NCI-H526 (cell line): Measurements from ENCODE around the gene ACOX2.

Experiments
- DNase-seq, 2 experiments: peaks; one replicate each; lab custom pipeline; 2025; lab: John Stamatoyannopoulos, UW

Gene ACOX2

DNA sequence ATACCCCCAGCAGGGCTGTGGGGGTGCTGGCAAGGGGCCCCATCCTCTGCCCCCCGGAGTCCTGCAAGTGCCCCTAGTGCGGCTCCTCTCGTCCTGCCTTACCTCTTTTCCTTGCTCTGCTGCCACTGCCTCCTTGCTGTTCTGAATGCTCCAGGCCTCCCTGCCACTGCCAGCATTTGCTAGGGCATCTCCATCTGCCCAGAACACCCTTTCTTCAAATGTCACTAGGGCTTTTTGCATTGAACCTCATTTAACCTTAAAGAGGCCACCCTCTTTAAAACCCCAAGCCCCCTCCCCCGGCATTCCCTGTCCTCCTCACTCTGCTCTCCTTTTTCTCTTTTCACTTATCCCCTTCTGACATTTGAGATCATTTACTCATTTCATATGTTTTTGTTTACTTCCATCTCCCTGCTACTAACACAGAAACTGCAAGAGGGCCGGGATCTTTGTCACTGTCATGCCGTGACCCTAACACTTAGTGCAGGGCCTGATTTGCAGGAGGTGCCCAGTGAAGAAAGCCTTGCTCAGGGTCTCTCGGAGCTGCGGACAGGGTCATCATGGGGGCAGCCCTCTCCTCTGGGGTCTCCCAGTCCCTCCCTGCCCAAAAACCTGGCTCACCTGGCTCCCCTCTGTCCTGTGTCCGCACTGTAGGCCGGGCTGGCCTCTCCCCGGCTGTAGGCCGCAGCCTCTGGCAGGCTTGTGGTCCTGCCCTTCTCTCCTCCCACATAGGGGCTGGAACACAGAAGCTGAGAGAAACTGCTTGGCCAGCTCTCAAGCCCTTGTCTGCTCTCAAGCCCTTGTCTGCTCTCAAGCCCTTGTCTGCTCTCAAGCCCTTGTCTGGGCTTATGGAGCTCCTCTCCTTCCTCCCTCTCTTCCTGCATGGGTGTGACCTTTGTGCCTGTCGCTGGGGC is at the start of gene ACOX2:
Gene ACOX2 (minus strand): TSS at position 690 of the 911 bp plus-strand sequence. CDS start 2,084 bp downstream, outside the sequence.
- no peak for DNase-seq

DNA sequence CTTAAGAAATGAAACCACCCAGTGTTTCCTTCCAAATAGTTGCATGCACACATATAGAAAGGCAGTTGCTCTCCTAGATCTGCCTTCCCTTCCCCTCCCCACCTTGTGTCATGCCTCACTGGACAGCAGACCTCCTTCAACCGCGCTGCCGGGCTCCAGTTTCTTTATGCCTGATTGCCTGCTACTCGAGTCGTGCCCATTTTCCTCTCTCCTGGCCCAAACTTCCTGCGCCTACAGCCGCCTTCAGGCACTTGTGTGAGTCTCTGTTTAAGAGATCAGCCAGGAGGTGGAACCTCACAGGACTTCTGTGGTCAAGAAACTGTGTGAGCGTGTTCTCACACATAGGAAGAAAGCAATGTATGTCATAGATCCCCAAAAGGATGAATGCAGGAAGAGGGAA is 49.0 kb upstream of the ACOX2 start:
- peak in 1 of 2 experiments; percentile 13 for DNase-seq

DNA sequence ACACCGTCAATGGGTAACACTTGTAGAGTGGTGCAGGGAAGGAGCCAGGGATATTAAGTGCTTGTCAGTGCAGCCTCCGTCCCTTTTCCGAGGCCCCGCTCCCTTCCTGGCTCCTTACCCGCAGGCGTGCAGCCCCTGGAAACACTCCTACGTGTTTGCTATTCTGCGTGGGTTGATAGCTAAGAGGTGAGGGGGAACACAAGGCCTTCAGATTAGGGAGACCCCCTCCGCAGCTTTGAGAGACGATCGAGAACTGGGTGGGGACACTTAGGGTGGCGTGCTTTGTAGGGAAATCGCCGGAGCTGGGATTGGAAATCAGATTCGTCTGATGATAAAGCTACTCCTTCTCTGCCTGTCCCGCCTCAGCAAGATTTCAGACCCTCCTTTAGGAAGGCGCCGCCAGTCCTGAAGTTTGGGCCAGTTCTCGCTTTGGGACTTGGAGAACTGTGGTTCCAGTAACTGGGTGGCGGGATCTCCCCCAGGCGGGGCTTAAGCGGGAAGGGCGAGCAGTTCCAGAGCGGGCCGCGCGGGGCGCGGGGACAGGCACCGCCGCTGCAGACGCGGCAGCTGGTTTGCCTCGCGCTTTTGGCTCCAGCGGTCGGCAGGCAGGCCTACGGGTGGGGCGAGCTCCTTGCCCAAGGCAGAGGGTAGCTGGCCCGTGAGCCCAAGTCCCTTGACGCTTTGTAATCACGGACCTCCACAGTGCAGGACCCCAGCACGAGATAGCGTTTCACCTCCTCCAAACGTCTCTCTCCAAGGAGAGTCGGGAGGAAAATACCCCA is 48.2 kb upstream of the ACOX2 start:
- DNase-seq: peak; percentile 35 to 78

DNA sequence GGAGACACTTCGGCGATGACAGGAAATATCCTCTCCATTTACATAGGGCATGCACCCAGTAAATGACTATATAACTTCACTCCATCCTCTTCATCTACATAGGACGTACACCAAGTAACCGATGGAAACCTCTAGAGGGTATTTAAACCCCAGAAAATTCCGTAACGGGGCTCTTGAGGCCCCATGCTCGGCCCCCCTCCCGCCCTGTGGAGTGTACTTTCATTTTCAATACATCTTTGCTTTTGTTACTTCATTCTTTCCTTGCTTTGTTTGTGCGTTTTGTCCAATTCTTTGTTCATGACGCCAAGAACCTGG is 47.7 kb upstream of the ACOX2 start:
- no peak for DNase-seq

DNA sequence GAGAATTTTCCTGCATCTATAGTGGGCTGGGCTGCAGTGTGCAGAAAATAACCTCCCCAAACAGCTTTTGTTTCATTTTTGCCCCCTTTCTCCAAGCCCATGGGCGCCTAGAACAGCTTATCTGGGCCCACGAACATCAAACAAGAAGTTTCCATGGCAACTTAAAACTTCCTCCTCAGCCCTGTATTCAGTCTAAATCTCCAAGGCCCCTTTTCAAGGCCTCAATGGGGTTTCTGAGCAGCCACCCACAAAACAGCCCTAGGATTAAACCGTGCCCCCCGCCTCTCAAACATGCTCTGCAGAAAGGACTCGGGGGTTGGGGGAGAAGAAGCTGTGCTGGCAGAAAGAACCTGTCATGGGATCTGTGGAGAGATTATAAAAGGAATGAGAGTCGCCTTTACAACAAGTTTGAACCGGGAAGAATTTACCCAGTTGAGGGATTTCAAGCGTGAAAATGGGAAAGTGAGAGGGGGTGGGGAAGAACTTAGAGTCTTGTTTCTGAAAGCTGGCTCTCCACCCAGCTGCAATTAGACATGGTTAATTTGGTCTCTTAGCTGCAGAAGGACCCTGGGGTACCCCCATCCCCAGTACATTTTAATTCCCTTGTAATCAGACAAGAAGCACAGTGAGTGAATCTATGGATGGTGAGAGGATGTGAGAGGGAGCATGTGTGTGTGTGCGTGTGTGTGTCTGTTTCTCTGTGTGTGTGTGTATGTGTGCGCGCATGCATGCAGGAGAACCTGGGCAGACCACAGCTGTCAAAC is 44.5 kb upstream of the ACOX2 start:
- peak in 1 of 2 experiments; percentile 23 for DNase-seq

DNA sequence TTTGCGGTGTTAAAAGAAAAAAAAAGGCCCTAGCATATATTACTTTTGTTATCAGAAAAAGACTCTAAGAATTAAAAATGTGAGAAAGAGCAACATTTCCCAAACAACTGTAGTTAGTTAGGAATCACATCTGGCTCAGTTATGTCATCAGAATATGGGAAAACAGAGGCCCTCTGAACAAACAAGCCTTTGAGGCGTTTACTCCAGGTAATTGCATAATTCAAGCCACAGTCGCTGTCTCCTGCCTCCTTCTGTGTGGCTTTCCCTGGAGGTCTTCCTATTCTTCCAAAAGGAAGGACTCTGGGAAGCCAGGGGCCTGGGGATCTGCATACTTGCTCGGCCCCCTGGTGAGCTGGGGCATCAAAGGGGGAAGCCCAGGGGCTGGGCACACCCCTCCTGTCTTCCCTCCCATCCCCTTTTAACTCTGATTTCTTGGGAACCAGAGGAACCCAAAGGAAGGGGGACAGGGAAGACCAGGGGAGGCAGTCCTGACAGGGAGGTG is 43.9 kb upstream of the ACOX2 start:
- DNase-seq: no peak

DNA sequence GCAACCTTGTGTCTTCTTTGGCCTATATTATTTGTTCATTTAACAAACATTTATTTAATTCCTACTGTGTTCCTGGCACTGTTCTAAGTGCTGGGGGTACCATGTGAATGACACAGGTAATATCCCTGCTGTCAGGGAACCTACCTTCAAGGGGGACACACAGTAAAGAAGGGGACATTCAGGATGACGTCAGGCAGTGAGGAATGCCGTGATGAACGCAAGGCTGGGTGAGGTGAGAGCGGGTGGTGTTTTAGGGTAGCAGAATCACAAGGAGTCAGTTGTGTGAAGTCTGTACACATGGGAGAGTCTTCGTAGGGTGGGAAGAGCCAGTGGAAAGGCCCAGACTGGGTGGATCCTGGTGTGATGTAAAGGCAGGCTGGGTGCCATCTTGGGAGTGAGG is 41.9 kb upstream of the ACOX2 start:
- no peak for DNase-seq

DNA sequence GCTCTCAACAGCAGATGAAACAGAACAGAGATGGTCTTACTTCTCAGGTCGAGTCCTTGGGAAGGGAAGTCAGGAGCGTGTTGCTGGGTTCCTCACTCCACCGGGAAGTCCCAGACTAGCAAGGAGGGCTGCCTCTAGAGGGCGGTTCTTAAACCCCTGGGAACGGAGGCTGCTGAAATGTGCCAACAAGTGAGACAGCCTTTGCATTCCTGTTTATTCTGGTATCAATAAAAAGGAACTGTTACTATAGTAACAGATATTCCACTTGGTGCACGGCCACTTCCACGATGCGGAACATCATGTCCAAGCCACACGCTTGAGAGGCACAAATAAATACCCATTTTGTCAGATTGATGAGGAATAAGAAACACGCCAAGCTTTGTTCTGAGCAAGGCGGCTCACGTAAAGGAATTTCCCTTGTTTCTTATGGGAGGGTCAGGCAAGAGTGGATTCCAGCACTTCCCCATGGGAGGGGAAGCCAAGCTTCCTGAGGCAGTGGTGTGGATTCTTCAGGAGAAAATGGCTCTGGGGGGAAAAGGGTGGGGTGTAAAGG is 40.4 kb upstream of the ACOX2 start, which contains the start of gene FAM107A:
Gene FAM107A (minus strand): TSS at position 123 of the 553 bp plus-strand sequence. CDS start 7,531 bp downstream, outside the sequence.
- DNase-seq: peak in 1 of 2 experiments; percentile 4

DNA sequence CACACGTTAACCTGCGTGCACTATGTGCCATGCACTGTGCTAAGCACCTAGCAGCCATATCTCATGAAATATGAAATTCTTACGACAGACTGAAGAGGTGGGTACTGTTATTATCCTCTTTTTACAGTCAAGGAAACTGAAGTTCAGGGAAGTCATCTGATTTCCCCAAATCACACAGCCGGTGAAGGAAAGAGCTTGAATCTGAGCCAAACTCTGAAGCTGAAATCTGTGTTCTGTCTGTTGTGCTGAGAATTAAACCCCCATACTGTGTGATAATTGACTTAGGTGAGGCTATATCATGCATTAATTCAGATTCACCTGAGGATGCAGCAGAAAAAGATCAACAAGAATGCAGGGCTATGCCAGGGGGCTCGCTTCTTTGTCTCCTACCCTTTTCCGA is 39.7 kb upstream of the ACOX2 start:
- no peak for DNase-seq

DNA sequence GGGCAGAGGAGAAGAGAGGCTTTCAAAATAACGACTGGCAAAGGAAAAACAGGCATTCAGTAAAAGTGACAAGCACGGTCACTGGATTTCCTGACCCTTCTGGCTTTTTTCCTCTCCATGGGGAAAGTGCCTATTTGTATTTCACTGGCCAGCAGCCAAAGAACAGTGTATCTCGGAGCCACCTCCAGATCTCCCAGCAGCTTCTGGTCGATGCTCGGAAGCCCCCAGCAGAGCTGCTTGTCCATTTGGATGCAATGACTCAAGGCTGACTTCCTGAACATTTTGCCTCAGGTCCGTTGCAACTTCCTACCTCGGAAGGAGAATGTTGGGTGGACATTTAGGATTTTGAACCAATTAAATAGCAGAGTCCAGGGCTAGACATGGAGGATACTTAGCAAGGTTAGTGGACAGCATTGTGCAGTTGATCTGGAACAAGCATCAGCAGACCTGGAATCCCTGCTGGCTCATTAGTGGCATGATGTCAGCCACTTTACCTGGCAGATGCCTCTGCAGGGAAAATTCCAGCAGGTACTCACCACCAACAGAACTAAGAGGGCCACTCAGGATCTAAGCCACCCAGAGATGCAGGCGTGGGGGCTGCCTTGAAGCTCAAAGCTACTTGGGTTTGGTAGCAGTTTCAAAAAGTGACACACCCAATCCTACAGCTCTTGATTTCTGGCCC is 39.1 kb upstream of the ACOX2 start:
- DNase-seq: no peak

DNA sequence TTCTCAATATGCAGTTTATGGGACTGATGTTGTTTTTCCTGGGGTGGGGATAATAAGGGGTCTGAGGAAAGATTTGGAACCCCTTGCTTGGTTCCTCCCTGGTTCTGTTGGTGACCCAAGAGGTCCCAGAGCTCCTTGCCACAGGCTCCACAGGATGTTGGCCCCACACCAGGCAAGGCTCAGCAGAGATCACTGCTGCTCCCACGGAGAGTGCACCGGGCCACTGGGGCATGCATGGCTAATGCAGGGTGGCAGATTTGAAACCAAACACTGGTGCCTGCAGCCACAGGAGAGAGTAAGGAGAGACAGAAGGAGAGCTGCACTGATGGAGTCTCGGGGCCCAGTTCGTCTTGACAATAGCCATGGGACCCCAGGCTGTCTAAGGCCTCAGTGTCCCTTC is 37.7 kb upstream of the ACOX2 start:
- no peak for DNase-seq

DNA sequence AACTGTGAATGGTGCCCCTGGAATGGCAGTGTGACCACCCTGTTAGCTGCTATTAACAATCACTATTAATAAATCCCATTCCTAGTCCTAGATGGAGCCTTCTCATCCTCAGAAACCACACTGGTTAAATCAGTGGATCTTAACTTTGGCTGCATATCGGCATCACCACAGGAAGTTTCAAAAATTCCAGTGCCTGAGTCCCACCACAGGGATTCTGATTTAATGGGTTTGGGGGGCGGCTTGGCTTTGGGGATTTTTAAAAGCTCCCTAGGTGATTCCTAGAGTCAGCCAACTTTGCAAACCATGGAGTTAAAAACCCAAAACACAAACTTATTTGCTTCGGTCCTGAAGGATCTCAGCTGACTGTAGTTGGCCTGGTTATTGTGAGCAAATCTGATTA is 37.1 kb upstream of the ACOX2 start:
- no peak for DNase-seq

DNA sequence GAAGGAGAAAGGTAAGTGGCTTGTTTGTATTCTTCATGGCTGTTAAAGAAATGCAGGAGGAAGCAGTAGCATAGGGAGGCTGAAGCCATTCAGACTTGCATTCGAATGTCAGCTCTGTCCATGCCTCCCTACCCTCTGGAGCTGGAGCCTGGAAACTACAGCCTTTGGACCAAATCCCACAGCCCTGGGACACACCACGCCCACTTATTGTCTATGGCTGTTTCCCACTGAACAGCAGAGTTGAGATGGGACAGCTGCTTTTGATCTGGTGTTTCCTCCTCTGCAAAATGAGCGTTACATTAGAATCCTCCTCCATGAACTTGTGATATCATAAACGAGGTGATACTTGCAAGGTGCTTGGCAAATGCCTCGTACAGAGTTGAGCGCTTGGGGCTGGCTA is 36.6 kb upstream of the ACOX2 start:
- DNase-seq: no peak

DNA sequence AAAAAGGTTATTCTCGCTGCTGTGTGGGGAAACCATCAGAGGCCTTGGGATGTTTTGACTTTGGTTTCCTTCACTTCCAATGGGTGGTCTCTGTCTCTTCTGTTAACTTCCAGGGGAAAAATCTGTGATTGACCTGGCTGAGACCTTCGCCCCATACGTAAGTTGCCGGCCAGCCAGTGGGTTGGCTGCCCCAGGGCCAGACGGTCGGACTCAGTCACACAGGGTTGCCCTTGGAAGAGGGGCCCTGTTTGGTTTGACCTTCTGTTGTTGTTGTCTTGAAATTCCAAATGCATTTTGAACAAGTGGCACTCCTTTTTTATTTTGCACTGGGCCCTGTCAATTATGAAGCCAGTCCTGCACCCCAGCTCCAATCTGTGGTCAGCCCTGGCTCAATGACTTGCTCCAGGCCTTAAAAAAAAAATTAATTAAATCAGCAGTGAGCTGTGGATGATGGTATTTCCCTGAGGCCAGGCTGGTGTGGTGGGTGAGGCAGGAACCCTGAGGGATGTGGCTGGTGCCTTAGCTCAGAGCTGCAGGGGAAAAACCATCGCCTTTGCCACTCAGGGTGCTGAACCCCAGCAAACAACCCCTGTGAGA is 35.7 kb upstream of the ACOX2 start:
- no peak for DNase-seq

DNA sequence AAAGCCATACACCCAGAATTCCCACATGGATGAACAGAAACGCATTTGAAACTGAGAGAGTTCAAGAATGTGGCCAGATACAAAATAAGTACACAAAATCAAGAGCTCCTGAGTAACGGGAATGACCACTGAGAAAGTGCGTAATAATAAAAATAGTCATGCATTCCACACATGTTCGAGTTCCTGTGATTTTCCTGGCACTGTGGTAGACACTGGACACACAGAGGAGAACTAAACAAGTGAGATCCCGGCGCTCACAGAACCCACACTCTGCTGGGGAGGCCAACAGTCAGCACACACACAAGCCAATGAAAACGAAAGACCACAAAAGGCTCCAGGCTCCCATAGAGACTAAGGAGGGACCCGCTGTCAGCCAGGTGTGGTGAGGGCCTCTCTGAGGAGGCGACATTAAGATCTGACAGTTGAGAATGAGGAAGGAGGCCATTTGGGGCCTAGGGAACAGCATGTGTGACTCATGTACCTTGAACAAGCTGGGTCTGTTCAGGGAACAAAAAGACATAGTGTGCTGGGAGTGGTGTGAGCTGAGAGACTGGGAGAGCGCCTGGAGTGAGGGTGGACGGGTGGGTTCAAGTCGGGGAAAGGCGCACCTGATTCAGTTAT is 35.1 kb upstream of the ACOX2 start:
- DNase-seq: no peak

DNA sequence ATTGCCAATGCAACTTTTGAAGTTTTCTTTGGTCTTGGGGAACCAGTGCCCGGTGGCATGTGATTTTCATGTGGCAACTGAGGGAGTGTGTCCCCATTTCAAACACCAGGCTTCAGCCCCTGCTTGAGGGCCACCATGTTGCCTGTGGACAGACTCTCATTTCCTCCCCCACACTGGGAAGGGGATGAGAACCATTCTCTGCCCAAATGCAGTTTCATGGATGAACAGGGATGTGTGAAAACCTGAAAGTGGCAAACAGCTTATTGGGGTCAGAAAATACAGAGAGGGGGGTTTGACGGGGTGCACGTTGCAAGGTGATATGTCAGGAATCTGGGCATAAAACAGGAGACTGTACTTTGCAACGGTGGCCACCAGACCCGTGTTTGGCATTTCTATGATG is 33.9 kb upstream of the ACOX2 start:
- no peak for DNase-seq

DNA sequence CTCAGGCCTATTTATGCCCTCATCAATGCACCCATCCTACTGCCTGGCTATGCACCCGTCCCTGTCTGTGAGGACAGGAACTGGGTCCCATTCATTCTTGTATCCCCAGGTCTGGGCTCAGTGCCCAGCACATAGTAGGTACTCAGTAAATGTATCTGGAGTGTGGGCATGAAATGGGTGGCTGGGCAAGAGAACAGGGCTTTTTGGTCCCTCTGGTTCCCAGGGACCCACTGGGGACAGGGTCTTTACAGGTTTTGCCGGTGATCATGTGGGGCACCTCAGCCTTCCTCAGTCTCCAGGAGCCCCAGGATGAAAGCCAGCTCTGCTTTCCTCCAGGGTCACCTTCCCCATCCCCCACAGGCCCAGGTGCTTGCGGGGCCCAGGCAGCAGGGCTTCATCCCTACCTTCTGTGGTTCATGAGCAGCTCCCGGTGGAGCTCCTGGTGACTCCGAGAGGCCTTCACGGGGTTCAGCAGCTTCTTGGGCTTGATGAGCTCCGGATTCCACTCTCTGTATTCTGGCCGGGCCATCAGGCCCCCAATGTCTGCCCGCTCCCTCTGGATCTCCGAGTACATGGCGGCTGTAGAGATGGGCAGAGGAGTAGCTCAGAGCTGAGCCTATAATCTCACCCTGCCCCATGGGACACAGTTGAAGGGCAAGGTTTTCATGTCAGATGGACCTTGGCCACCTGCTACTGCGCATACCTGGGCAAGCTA is 32.5 kb upstream of the ACOX2 start:
- DNase-seq: no peak

DNA sequence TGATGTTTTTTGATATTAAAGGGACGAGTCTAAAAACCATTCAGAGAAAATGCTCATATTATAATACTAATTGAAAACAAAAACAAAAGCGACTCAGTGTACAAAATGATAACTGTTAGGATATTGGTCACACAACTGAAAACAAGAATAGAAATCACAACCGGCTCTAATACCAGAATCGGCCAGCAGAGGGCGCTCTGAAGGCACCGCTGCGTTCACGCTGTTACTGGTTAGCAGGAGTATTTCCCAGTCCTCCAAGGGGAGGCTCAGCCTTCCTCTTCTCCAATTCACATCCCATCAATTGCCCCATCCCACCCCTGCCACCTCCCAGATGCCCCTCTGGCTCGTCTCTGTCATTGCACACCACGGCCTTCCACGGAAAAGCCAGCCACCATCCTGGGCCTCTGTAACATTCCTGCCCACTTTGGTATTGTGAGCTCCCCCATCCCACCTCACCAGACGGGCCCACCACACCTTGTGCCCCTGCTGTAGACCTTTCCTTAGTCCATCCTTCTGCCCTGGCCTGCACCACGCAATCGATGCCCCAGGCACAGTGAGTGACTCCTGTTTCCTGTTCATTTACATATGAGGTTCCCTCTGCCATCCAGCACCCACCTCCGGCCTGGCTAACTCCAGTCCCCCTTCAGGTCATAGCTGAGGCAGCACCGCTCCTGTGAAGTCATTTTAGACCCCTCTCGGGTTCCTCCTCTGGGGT is 31.7 kb upstream of the ACOX2 start:
- DNase-seq: peak in 1 of 2 experiments; percentile 59

DNA sequence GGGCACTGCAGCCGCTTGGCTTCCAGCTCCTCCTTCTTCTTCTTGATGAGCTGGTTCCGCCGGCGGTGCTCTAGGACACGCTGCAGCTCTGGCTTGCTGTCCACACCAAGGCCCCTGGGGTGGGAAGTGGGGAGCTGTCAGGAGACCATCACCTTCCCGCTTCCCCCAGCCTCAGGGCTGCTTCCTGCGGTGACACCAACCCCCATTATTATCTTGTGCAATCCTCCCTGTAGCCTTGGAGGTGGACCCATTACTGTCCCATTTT is 30.2 kb upstream of the ACOX2 start:
- no peak for DNase-seq
